ENCODE results near the gene NPBWR2. TPM values are rescaled to one million over a fixed set of nuclear protein-coding genes. Genes with fewer than 3 reads are reported as not detected.

The NPBWR2 gene
- total RNA-seq, 4 donors from 2014 or later = not detected

DNA sequence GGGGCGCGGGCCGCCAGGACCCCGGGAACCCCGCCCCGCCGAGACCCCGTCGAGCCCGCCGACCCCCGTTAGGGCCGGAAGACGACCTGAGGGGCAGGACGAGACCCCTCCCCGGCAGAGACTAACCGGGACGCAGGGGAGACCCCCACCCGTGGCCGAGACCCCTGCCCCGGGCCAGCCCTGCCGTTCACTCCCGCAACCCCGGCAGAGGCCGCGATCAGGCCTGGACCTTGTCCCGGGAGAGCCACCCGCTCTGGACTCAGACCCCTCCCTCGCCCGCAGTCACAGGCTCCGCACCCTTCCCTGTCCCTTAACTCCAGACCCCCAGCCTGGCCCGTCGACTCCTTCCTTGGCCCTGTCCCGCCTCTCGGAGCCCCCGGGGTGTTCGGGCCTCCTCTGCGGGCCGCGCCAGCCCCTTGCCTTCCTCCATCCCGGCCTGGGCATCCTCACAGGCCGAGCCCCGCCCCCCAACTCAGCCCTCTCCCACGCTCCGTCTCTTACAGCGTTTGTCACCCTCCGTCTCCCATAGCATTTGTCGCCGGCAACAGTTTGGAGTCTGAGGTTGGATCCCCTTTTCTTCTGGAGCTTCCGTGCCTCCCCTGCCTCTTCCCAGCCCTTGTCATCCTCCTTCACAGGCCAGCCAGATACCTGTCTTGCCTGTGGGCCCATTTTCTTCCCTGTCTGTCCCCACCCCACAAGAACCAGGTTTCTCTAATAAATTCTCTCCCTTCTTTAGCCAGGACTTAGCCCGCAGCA, 43.8 kb downstream of the NPBWR2 start:
- TF ChIP-seq, protein P1, sequence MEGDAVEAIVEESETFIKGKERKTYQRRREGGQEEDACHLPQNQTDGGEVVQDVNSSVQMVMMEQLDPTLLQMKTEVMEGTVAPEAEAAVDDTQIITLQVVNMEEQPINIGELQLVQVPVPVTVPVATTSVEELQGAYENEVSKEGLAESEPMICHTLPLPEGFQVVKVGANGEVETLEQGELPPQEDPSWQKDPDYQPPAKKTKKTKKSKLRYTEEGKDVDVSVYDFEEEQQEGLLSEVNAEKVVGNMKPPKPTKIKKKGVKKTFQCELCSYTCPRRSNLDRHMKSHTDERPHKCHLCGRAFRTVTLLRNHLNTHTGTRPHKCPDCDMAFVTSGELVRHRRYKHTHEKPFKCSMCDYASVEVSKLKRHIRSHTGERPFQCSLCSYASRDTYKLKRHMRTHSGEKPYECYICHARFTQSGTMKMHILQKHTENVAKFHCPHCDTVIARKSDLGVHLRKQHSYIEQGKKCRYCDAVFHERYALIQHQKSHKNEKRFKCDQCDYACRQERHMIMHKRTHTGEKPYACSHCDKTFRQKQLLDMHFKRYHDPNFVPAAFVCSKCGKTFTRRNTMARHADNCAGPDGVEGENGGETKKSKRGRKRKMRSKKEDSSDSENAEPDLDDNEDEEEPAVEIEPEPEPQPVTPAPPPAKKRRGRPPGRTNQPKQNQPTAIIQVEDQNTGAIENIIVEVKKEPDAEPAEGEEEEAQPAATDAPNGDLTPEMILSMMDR (IDR thresholded peaks at IDR 0.05) = no peak
- TF ChIP-seq POLR2A (IDR thresholded peaks at IDR 0.05) = no peak
- H3K27me3 ChIP-seq = no peaks in the 10 kb centered on the region
- H3K36me3 ChIP-seq = no peaks in the 10 kb centered on the region
- peak overlapping the region; percentile 79 to 81 for H3K27ac ChIP-seq
- intact Hi-C loops (cut with DNase I; ENCODE audit: low total_unique reads) = no loop called here
- peak in 1 of 2 donors; percentile 45 for DNase-seq
- H3K4me1 ChIP-seq = peaks cover 0 to 20% of the 10 kb centered on the region in 2 donors
- H3K4me3 ChIP-seq = peak overlapping the region; percentile 78 to 92
- H3K9me3 ChIP-seq = no peaks in the 10 kb centered on the region

DNA sequence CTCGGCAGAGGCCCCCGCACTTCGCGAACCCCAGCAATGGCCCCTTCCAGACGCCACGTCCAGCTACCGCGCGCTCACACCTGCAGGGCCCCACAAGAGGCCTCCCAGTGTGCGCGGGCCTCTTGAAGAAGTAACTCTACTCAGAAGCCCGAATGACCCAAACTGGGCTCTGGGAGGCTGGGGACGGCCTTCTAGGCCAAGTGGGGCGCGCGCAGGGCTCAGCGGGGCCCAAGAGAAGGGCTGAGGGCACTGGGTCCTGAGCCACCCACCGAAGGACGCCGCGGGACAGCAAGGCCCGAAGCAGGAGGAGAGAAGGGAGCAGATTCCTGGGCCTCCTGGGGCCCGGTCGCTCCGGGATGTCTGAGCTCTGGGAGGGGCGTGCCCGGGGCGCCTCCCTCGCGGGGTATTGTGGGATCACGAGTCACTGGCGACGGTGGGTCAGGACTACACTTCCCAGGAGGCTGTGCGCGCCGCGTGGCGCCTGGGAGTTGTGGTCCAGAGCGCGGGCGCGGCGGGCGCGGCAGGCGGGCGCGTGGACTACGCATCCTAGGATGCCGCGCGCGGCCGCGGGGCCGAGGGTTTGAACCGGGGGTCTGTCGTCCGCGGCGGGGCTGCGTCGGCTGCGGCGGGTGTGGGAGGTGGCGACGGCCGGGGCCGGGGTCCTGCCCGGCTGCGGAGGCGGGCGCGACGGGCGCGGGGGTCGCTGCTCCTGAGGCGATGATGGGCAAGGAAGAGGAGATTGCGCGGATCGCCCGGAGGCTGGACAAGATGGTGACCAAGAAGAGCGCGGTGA, 44.6 kb downstream of the NPBWR2 start, which contains the start of gene TCEA2:
Gene TCEA2, plus strand, starts transcription at position 603 of the 793 bp plus-strand sequence. Its CDS starts 115 bp downstream, at position 718.
- no peaks in the 10 kb centered on the region for H3K36me3 ChIP-seq
- no peaks in the 10 kb centered on the region for H3K27me3 ChIP-seq
- DNase-seq = peak; percentile 97
- H3K4me3 ChIP-seq = peak within 1 kb of the TSS; percentile 78 to 92
- H3K9me3 ChIP-seq = no peaks in the 10 kb centered on the region
- H3K4me1 ChIP-seq = peaks cover 0 to 20% of the 10 kb centered on the region in 2 donors
- intact Hi-C loops (cut with DNase I; ENCODE audit: low total_unique reads) = no loop called here
- TF ChIP-seq, protein P1 (IDR thresholded peaks at IDR 0.05) = peak in 1 of 4 experiments; percentile 58
- TF ChIP-seq POLR2A (IDR thresholded peaks at IDR 0.05) = peak; percentile 60 to 78
- peak within 1 kb of the TSS; percentile 82 to 85 for H3K27ac ChIP-seq

DNA sequence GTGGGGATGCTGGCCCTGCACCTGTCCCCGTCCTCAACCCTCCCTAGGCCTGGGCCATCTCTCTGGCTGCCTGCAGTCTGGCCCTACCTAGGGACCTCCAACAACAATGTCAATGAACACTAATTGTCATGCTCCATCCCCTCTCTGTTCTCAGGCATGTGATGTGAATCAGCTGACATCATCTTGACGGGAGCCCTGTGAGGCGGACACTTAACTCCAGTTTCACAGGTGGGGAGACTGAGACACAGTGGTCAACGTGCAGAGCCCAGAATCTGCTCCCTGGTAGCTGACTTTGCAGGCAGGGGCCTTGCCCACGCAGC, 45.1 kb downstream of the NPBWR2 start:
- Histone ChIP-seq H3K36me3 (no peaks in the 10 kb centered on the region), H3K27ac (peak overlapping the region; percentile 82 to 85), H3K9me3 (no peaks in the 10 kb centered on the region), H3K4me3 (peak overlapping the region; percentile 78 to 92), H3K27me3 (no peaks in the 10 kb centered on the region), H3K4me1 (peaks cover 0 to 23% of the 10 kb centered on the region in 2 donors)
- TF ChIP-seq POLR2A (IDR thresholded peaks at IDR 0.05) = no peak
- TF ChIP-seq, protein P1 (IDR thresholded peaks at IDR 0.05) = no peak
- intact Hi-C loops (cut with DNase I; ENCODE audit: low total_unique reads) = no loop called here
- DNase-seq = no peak

DNA sequence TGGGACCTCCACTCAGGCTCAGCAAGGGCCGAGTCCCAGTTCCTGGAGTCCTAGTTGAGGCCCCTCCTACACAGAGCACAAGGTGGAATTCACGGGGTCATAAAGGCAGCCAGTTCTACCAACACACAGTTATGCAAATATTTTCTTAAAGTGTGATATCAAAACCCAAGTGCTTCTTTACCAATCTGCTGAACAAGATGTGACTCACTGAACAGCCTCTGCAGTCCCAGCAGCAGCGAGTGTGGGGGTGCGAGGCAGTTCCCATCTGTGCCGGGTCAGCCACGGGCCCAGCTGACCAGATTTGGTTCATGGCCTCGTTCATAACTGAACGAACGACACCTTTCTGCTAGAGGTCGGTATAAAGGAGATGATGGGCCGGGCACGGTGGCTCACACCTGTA, 48.8 kb downstream of the NPBWR2 start:
- no peak for TF ChIP-seq POLR2A (IDR thresholded peaks at IDR 0.05)

DNA sequence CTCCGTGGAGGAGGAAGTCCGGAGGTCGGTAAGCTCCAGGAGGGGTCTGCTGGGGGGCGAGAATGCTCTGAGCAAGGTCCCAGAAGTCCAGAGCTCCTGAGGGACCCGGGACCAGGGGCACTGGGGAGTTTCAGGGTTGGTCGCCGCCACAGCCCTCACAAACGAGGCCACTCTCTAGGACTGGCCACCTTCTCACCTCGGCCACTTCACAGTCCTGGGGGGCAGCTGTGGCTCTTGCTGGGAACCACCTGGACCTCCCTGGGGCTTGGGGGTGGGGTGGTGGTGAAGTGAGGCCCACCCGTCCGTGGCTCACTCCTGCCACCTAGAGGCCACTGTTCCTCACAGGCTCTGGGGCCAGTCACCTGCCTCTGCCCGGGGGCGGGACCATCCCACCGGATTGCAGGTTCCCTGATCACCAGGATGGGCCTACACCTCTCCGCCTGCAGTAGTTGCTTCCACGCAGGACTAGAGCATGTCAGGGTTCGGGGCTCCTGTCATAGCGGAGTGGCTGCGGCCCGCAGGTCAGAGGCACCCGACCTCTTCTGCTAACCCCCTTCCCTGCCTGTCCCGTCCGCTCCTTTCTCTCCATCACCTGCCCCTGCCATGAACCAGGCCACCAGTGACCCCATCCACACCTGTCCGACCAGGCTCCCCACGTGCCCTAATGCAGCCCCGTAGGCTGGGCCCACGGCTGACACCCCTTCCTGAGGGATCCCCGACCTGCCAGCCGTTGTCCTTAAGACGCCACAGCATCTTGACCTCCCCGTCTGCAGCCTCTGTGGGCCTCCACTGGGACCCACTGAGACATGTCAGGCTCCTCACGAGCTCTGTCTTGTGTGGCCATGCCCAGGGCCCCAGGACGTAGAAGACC, 49.5 kb downstream of the NPBWR2 start:
- DNase-seq = peak; percentile 62 to 69
- Histone ChIP-seq H3K27me3 (no peaks in the 10 kb centered on the region), H3K36me3 (no peaks in the 10 kb centered on the region), H3K27ac (peak overlapping the region; percentile 55), H3K9me3 (no peaks in the 10 kb centered on the region), H3K4me1 (peaks cover 0 to 11% of the 10 kb centered on the region in 2 donors), H3K4me3 (no peak overlapping the region)
- intact Hi-C loops (cut with DNase I; ENCODE audit: low total_unique reads) = no loop called here
- TF ChIP-seq, protein P1 (IDR thresholded peaks at IDR 0.05) = peak; percentile 61 to 85 (median 66)
- no peak for TF ChIP-seq POLR2A (IDR thresholded peaks at IDR 0.05)

More for the DNA sequence above, 48.8 kb downstream of the NPBWR2 start:
- intact Hi-C loops (cut with DNase I; ENCODE audit: low total_unique reads) = no loop called here
- H3K4me1 ChIP-seq = peaks cover 0 to 11% of the 10 kb centered on the region in 2 donors
- H3K27me3 ChIP-seq = no peaks in the 10 kb centered on the region
- no peaks in the 10 kb centered on the region for H3K9me3 ChIP-seq
- H3K36me3 ChIP-seq = no peaks in the 10 kb centered on the region
- DNase-seq = no peak
- H3K27ac ChIP-seq = no peak overlapping the region
- no peak overlapping the region for H3K4me3 ChIP-seq
